Myocyte (in vitro differentiated cells): ENCODE results near the gene KIF6. TPM values are rescaled to one million over a fixed set of nuclear protein-coding genes. Genes with fewer than 3 reads are reported as not detected.
"Not testable (repeated sequence)": the region's sequence is repeated elsewhere in the genome, so short reads cannot be mapped to it uniquely, and the experiment has no call there.

Experiments
- DNase-seq: peaks from one replicate; pipeline ENCODE4 v3.0.0-alpha.2; 2012; ENCODE audit warnings: low read depth
- total RNA-seq: library from RNA; depleted of rRNA; stranded (reverse); fragments of >200 nt; gene quantifications from 2 replicates; pipeline ENCODE4 v1.2.3, GENCODE V29; 2014

Gene KIF6
- total RNA-seq, 1 donor from 2014 or later = not detected

GRCh38 chr6:39298061-39298460 lies 427.1 kb downstream of the KIF6 start:
- no peak for DNase-seq

DNA sequence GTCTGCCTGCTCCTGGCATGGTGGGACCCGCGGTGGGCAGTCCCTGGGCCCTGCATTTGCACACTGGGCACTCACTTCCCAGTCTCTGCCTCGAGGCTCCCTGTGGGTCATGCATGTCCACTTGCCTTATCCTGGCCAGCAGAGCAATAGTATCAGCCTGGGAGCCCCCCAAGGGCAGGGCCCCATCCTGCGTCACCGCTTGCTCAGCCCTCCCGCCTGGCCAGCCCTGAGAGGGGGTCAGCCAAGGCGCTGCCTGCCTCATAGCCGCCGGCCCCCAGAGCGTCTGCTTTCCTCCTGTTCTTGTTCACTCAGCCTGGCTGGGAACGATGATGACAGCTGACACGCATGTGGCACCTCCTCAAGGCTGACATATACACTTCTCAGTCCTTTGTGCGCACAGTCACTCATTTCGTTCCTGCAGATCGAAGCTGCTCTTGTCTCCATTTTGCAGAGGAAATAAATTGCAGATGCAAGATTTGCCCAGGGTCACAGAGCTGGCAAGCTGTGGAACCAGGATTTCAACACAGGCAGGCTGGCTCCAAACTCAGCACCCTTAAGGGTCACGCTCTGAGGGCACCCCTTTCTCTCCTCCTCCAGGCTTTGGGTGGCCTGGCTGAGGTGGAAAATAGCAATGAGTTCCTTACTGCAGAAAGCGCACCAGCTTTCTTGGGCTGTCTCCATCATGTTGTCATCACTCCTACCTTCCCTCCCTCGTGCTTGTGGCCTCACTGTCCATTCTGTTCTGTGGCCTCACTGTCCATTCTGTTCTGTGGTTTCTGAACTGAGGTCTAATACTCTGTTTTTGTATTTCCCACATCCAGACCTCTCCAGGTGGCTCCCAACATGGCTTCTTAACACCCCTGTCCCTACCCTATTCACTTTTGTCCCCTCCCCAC lies 428.2 kb downstream of the KIF6 start:
- no peak for DNase-seq

GRCh38 chr6:39295611-39296011 lies 429.6 kb downstream of the KIF6 start:
- no peak for DNase-seq

DNA sequence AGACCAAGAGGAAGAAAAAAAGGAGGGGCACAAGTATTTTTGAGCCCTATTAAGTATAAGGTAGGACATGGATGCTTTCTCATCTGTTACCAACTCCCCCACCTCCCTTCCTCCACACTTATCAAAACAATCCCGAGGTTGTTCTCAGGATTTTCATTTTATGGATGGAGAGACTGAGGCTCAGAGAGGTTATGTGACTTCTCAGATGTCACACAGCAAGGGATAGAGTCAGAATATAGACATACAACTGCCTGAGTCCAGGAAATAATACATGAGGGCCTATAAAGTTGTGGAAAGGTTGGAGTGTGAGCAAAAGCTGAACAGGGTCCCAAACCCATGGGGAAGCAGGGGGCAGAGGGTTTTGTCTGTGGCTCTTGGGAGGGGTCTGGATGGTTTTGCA lies 430.3 kb downstream of the KIF6 start:
- no peak for DNase-seq

DNA sequence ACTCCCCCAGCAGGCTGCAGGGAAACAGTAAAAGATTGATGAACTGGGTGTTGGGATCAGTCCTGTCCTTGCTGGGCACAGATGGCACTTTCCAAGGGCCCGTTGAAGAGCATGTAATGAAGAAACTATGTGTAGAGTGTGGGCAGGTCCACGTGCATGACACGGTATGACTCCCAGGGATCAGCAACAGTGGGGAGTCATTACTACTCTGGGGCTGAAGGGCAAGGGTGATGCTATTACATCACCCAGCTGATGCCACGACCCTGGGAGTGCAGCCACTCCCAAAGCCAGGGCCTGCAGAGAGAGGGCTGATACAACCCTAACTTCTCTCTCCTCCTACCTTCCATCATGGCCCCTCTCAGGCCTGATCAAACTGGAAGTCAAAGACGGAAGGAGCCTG lies 431.1 kb downstream of the KIF6 start:
- no peak for DNase-seq

GRCh38 chr6:39292637-39293036 lies 432.6 kb downstream of the KIF6 start:
- DNase-seq = no peak

- no peak for DNase-seq
These were observed 435.7 kb downstream of the KIF6 start for GRCh38 chr6:39289490-39289889.

GRCh38 chr6:39287601-39288000 lies 437.6 kb downstream of the KIF6 start:
- DNase-seq = no peak

DNA sequence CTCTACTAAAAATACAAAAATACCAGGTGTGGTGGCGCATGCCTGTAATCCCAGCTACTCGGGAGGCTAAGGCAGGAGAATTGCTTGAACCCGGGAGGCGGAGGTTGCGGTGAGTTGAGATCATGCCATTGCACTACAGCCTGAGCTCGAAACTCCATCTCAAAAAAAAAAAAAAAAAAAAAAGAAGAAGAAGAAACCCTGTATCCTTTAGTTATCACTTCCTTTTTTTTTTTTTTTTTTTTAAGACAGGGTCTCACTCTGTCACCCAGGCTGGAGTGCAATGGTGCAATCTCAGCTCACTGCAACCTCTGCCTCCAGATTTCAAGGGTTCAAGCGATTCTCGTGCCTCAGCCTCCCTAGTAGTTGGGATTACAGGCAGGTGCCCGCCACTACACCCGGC lies 438.6 kb downstream of the KIF6 start:
- DNase-seq = not testable (repeated sequence)

- DNase-seq = no peak
These were observed 442.4 kb downstream of the KIF6 start for GRCh38 chr6:39282774-39283173.

GRCh38 chr6:39281312-39281980 lies 443.8 kb downstream of the KIF6 start:
- DNase-seq = no peak

DNA sequence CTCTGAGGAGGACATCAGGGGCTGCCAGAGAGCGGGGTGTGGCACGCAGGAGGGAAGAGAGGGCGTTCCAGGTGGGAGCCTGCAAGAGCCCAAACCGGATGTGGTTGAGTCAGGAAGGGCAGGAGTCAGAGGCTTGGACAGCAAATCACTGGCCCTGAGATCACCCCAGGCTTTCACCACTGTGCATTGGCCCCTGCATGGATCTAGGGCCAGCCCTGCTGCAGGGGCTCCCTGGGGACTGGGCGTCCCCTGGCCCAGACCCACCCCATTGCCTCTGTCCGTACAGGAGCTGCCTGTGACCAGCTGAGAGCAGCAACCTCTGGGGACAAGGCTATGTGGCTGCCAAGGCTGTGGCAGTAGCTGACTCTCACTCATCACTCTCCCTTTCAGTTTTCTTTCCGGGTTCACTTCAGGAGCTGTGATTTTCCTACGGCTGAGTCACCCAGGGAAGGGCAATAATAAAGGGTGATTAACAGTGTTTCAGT lies 444.9 kb downstream of the KIF6 start:
- no peak for DNase-seq

Other genes with a start within 250 kb of the KIF6 start
- 20.1 and 25.0 TPM in 2 replicates for gene DAAM2, start 67.0 kb upstream of the KIF6 start, total RNA-seq
- 12.8 and 14.6 TPM in 2 replicates for gene MOCS1, start 209.1 kb upstream of the KIF6 start, total RNA-seq